PC-3 (cell line): ENCODE results near the gene HBS1L. TPM values are rescaled to one million over a fixed set of nuclear protein-coding genes. Genes with fewer than 3 reads are reported as not detected.

ENCODE experiments used
- ATAC-seq: fragments of 200-7000 bp; cut with Tn5 transposase; 2 replicates; pipeline ENCODE4 v1.9.1; 2020; ENCODE audit warnings: mild to moderate bottlenecking, moderate library complexity
- BruUV-seq: library from RNA; stranded (reverse); fragments of 400-500 nt; replicated peaks from 2 replicates; lab custom pipeline; 2021; lab: Mats Ljungman, UMichigan
- CTCF ChIA-PET: fragments of 300-600 bp; sonication (Branson Sonifier 250); formaldehyde crosslinking; loops from one replicate; lab custom pipeline; 2022; ENCODE audit warnings: antibody characterized with exemption; lab: Charles Lee
- POLR2A ChIA-PET: fragments of 300-600 bp; sonication (Branson Sonifier 250); formaldehyde crosslinking; loops from one replicate; lab custom pipeline; 2022; ENCODE audit warnings: antibody characterized with exemption; ENCODE audit not compliant: unreplicated experiment; lab: Charles Lee
- DNase-seq: peaks from one replicate; pipeline ENCODE4 v3.0.0-alpha.2; 2015
- H2AFZ ChIP-seq: fragments of 300-600 bp; sonication (generic); 2 replicates; pipeline ENCODE4 v1.6.0; 2016; ENCODE audit warnings: antibody characterized with exemption, low read length
- H3F3A ChIP-seq: fragments of 300-600 bp; sonication (generic); one replicate; pipeline ENCODE4 v1.6.0; 2017; ENCODE audit warnings: antibody characterized with exemption, low read length, control low read depth, mild to moderate bottlenecking; ENCODE audit not compliant: unreplicated experiment
- H3K27ac ChIP-seq: fragments of 300-600 bp; sonication (generic); 2 replicates; pipeline ENCODE4 v1.5.1; 2016; ENCODE audit warnings: mild to moderate bottlenecking, low read length
- H3K27me3 ChIP-seq: fragments of 300-600 bp; sonication (generic); 2 replicates; pipeline ENCODE4 v1.6.1; 2016; ENCODE audit warnings: low read length, mixed read lengths
- H3K36me3 ChIP-seq: fragments of 300-600 bp; sonication (generic); 2 replicates; pipeline ENCODE4 v1.6.1; 2016; ENCODE audit warnings: low read depth, mixed run types, low read length, mixed read lengths
- H3K4me1 ChIP-seq: fragments of 300-600 bp; sonication (generic); 2 replicates; pipeline ENCODE4 v1.5.1; 2016; ENCODE audit warnings: low read length; ENCODE audit not compliant: insufficient read depth
- H3K4me2 ChIP-seq: fragments of 300-600 bp; sonication (generic); 2 replicates; pipeline ENCODE4 v1.6.0; 2016; ENCODE audit warnings: low read length
- H3K4me3 ChIP-seq: fragments of 300-600 bp; sonication (generic); 2 replicates; pipeline ENCODE4 v1.5.1; 2016; ENCODE audit warnings: mild to moderate bottlenecking, low read length, mixed read lengths
- H3K79me2 ChIP-seq: fragments of 300-600 bp; sonication (generic); 2 replicates; pipeline ENCODE4 v1.6.1; 2017; ENCODE audit warnings: low read length, mixed read lengths
- H3K9ac ChIP-seq: fragments of 300-600 bp; sonication (generic); 2 replicates; pipeline ENCODE4 v1.6.0; 2016; ENCODE audit warnings: mild to moderate bottlenecking, low read length
- H3K9me2 ChIP-seq: fragments of 300-600 bp; sonication (generic); replicated peaks from 2 replicates; pipeline ENCODE4 v1.6.1; 2016; ENCODE audit warnings: mixed run types, low read length, mixed read lengths
- H3K9me3 ChIP-seq: fragments of 300-600 bp; sonication (generic); 2 replicates; pipeline ENCODE4 v1.6.1; 2016; ENCODE audit warnings: low read length, mixed read lengths
- H4K20me1 ChIP-seq: fragments of 300-600 bp; sonication (generic); 2 replicates; pipeline ENCODE4 v1.6.1; 2016; ENCODE audit warnings: low read length, mixed read lengths
- EZH2 ChIP-seq: fragments of 300-600 bp; sonication (generic); IDR thresholded peaks from one replicate; pipeline ENCODE4 v1.6.1; 2017; ENCODE audit warnings: antibody characterized with exemption, mild to moderate bottlenecking, low read length; ENCODE audit not compliant: unreplicated experiment
- EZH2phosphoT487 ChIP-seq: fragments of 300-600 bp; sonication (generic); IDR thresholded peaks from 2 replicates; pipeline ENCODE4 v1.6.1; 2018; ENCODE audit warnings: mild to moderate bottlenecking, antibody characterized with exemption, low read length, borderline replicate concordance
- intact Hi-C: fragments of 100-400 bp; cut with micrococcal nuclease; formaldehyde crosslinking; loops from 2 replicates; pipeline ENCODE4 v1.9.0; 2023
- total RNA-seq: library from RNA; depleted of rRNA; stranded (reverse); fragments of >200 nt; gene quantifications from 2 replicates; pipeline ENCODE4 v1.2.3, GENCODE V29; 2014
- TF ChIP-seq, protein P1 (sequence below): fragments of 300-600 bp; sonication (generic); conservative IDR thresholded peaks from 2 replicates; pipeline ENCODE4 v1.5.1; 2017; ENCODE audit warnings: antibody characterized with exemption, low read depth, mild to moderate bottlenecking, low read length

Gene HBS1L
- total RNA-seq, 1 experiment from 2014 or later, result 53.2 TPM

- H3K79me2 ChIP-seq, result no peaks in the 10 kb centered on the region
- H3K27ac ChIP-seq, result no peak overlapping the region
- H2AFZ ChIP-seq, result no peak overlapping the region
- DNase-seq (no peak), ATAC-seq (no peak)
- CTCF ChIA-PET, result no interaction called here
- no peak overlapping the region for H3K9ac ChIP-seq
- H3K4me1 ChIP-seq, result no peaks in the 10 kb centered on the region
- peaks cover 14% of the 10 kb centered on the region for H3K36me3 ChIP-seq
- POLR2A ChIA-PET, result no interaction called here
- no peak overlapping the region for H3K4me3 ChIP-seq
- TF ChIP-seq EZH2phosphoT487 (no peak), EZH2 (no peak)
- TF ChIP-seq, protein P1, sequence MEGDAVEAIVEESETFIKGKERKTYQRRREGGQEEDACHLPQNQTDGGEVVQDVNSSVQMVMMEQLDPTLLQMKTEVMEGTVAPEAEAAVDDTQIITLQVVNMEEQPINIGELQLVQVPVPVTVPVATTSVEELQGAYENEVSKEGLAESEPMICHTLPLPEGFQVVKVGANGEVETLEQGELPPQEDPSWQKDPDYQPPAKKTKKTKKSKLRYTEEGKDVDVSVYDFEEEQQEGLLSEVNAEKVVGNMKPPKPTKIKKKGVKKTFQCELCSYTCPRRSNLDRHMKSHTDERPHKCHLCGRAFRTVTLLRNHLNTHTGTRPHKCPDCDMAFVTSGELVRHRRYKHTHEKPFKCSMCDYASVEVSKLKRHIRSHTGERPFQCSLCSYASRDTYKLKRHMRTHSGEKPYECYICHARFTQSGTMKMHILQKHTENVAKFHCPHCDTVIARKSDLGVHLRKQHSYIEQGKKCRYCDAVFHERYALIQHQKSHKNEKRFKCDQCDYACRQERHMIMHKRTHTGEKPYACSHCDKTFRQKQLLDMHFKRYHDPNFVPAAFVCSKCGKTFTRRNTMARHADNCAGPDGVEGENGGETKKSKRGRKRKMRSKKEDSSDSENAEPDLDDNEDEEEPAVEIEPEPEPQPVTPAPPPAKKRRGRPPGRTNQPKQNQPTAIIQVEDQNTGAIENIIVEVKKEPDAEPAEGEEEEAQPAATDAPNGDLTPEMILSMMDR, result no peak
- no peaks in the 10 kb centered on the region for H3K9me2 ChIP-seq
- H3K4me2 ChIP-seq, result no peak overlapping the region
- H3K9me3 ChIP-seq, result no peaks in the 10 kb centered on the region
- no TSS peak for BruUV-seq
- H3F3A ChIP-seq, result no peaks in the 10 kb centered on the region
- H3K27me3 ChIP-seq, result no peaks in the 10 kb centered on the region
- intact Hi-C loops, result no loop called here
- H4K20me1 ChIP-seq, result no peaks in the 10 kb centered on the region
Observed at GRCh38 chr6:134980846-134981245, 73.8 kb downstream of the HBS1L start.

DNA sequence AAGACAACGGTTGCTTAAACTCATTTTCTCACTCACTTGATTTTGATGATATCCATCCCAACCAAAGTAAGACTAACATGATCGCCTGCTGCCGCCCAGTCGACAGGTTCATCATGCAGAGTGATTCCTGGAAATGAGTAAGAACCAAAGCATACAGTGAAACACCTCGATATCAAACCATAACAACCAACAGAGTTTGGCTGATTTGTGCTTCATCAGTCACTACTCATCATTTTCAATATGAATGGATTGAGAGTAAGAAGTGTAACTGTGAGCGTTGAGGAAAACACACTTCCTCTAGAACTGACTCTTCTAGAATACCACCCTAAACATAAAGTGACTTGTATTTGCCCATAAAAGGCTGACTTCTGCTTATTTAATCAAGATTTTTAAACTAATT lies 75.5 kb downstream of the HBS1L start:
- ChIA-PET POLR2A (no interaction called here), CTCF (interaction anchor here (0.6 kb wide), 1 partner anchor 27 kb away, joined by 3 read pairs; no protein-coding TSS in a partner anchor)
- Histone ChIP-seq H3F3A (no peaks in the 10 kb centered on the region), H3K4me2 (no peak overlapping the region), H3K9me2 (no peaks in the 10 kb centered on the region), H3K27me3 (no peaks in the 10 kb centered on the region), H3K9me3 (no peaks in the 10 kb centered on the region), H3K27ac (no peak overlapping the region), H3K9ac (no peak overlapping the region), H4K20me1 (no peaks in the 10 kb centered on the region), H3K4me1 (no peaks in the 10 kb centered on the region), H3K4me3 (no peak overlapping the region), H3K36me3 (peaks cover 10% of the 10 kb centered on the region), H2AFZ (no peak overlapping the region), H3K79me2 (no peaks in the 10 kb centered on the region)
- BruUV-seq, result no TSS peak
- ATAC-seq (no peak), DNase-seq (no peak)
- intact Hi-C loops, result no loop called here
- TF ChIP-seq, protein P1, result no peak
- TF ChIP-seq EZH2phosphoT487, result no peak
- no peak for TF ChIP-seq EZH2

GRCh38 chr6:134974370-134974769 lies 80.3 kb downstream of the HBS1L start:
- TF ChIP-seq EZH2phosphoT487, result no peak
- TF ChIP-seq EZH2, result no peak
- TF ChIP-seq, protein P1, result no peak
- no peaks in the 10 kb centered on the region for H3K4me1 ChIP-seq
- H3K4me3 ChIP-seq, result no peak overlapping the region
- ChIA-PET CTCF (no interaction called here), POLR2A (no interaction called here)
- no peaks in the 10 kb centered on the region for H3K79me2 ChIP-seq
- H3K9me2 ChIP-seq, result no peaks in the 10 kb centered on the region
- no peak overlapping the region for H2AFZ ChIP-seq
- no peak overlapping the region for H3K27ac ChIP-seq
- H3K36me3 ChIP-seq, result peaks cover 5% of the 10 kb centered on the region; the same call in 1 of the 2 replicates
- no peaks in the 10 kb centered on the region for H3F3A ChIP-seq
- ATAC-seq (no peak), DNase-seq (no peak)
- H3K9ac ChIP-seq, result no peak overlapping the region
- no TSS peak for BruUV-seq
- H3K9me3 ChIP-seq, result no peaks in the 10 kb centered on the region
- H4K20me1 ChIP-seq, result no peaks in the 10 kb centered on the region
- no peak overlapping the region for H3K4me2 ChIP-seq
- no peaks in the 10 kb centered on the region for H3K27me3 ChIP-seq
- intact Hi-C loops, result no loop called here
